Gastroesophageal sphincter (tissue), 4 donors: ENCODE measurements around the gene SLC7A11. TPM values are rescaled to one million over a fixed set of nuclear protein-coding genes. Genes with fewer than 3 reads are reported as not detected.

Source experiments
- ATAC-seq: fragments of 150-250 bp; one replicate; pipeline ENCODE4 v1.9.1; 2016; ENCODE audit warnings: mild to moderate bottlenecking, moderate library complexity
- H3K27ac ChIP-seq, 4 donors: fragments of 200-600 bp; sonication (generic) in 3 of 4; 1 replicate in 3 of 4; 2 replicates in 1 of 4; pipeline ENCODE4 v1.5.1; 2016 to 2019
- H3K27me3 ChIP-seq: fragments of 200-600 bp; sonication (generic); one replicate; pipeline ENCODE4 v1.5.1; 2019
- H3K36me3 ChIP-seq, 2 donors: fragments of 200-600 bp; sonication (generic); one replicate each; pipeline ENCODE4 v1.5.1; 2019; ENCODE audit warnings: control low read depth in 1 of 2
- H3K4me1 ChIP-seq, 3 donors: fragments of 200-600 bp; sonication (generic); 1 replicate in 2 of 3; 2 replicates in 1 of 3; pipeline ENCODE4 v1.5.1; 2016 to 2019; ENCODE audit warnings: control low read depth in 2 of 3
- H3K4me3 ChIP-seq, 2 donors: fragments of 200-600 bp; sonication (generic); one replicate each; pipeline ENCODE4 v1.5.1; 2019; ENCODE audit warnings: mild to moderate bottlenecking in 1 of 2, moderate library complexity in 1 of 2
- H3K9me3 ChIP-seq, 3 donors: fragments of 200-600 bp; sonication (generic); one replicate each; pipeline ENCODE4 v1.5.1; 2017 to 2019; ENCODE audit warnings: control low read depth in 2 of 3
- EP300 ChIP-seq: sonication (generic); formaldehyde crosslinking; IDR thresholded peaks from one replicate; pipeline ENCODE4 v1.6.1; 2017; ENCODE audit warnings: antibody characterized with exemption, mild to moderate bottlenecking
- POLR2A ChIP-seq, 2 donors: fragments of 450-650 bp; IDR thresholded peaks; one replicate each; pipeline ENCODE4 v1.6.1; 2017; ENCODE audit warnings: antibody characterized with exemption in 2 of 2, mild to moderate bottlenecking in 2 of 2, moderate library complexity in 1 of 2
- POLR2AphosphoS5 ChIP-seq: sonication (generic); formaldehyde crosslinking; IDR thresholded peaks from one replicate; pipeline ENCODE4 v1.6.1; 2017; ENCODE audit warnings: antibody characterized with exemption
- whole genome bisulfite sequencing, 2 donors: methylation state at CpG; one replicate each; pipeline ENCODE4 v1.1.5; 2018; ENCODE audit warnings: low coverage in 1 of 2; 5-methylcytosine and 5-hydroxymethylcytosine counted together
- total RNA-seq, 4 donors: library from RNA; depleted of rRNA; stranded (reverse); fragments of >200 nt; gene quantifications; one replicate each; pipeline ENCODE4 v1.1.0, GENCODE V29; 2016
- TF ChIP-seq, protein P1 (sequence below), 4 experiments: fragments of 200-600 bp in 2 of 4; fragments of 450-650 bp in 2 of 4; sonication (generic) in 1 of 4; IDR thresholded peaks; one replicate each; pipeline ENCODE4 v1.5.1; 2017 to 2019; ENCODE audit warnings: antibody characterized with exemption in 4 of 4, mild to moderate bottlenecking in 2 of 4, moderate library complexity in 2 of 4

SLC7A11 gene
- total RNA-seq, 4 donors from 2014 or later: 0.13 to 0.67 (median 0.33) TPM

DNA sequence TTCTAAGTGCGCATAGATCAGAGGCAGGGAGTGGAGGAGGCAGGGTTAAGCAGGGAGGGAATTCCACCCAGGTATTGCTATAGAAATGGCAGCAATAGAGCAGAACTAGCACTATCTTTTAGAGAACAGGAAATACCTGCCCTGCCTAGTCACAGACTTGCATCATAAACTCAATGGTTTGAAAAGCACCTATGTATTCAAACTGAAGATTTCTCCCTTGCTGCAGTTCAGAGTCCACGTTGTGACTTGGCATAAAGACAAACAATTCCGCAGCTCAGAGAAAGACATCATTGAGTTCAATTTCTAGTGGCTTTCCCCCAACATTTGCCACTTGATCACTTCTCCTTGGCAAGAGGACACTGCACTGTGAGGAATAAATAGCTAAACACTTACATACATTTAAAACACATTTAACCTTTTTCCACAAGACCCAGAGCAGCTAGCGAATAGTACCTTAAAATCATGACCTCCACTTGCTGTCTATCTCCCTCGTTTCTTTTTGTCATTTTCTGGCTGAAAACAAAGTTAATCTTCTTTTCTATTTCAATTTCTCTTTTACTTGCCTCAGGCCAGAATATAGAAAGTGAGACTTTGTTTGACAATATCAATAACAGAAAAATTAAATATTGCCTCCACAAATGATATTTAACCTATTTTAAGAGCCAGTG, 42.4 kb downstream of the SLC7A11 start:
- H3K9me3 ChIP-seq: no peaks in the 10 kb centered on the region
- H3K4me3 ChIP-seq: no peak overlapping the region
- no peaks in the 10 kb centered on the region for H3K27me3 ChIP-seq
- no peaks in the 10 kb centered on the region for H3K4me1 ChIP-seq
- TF ChIP-seq, protein P1, sequence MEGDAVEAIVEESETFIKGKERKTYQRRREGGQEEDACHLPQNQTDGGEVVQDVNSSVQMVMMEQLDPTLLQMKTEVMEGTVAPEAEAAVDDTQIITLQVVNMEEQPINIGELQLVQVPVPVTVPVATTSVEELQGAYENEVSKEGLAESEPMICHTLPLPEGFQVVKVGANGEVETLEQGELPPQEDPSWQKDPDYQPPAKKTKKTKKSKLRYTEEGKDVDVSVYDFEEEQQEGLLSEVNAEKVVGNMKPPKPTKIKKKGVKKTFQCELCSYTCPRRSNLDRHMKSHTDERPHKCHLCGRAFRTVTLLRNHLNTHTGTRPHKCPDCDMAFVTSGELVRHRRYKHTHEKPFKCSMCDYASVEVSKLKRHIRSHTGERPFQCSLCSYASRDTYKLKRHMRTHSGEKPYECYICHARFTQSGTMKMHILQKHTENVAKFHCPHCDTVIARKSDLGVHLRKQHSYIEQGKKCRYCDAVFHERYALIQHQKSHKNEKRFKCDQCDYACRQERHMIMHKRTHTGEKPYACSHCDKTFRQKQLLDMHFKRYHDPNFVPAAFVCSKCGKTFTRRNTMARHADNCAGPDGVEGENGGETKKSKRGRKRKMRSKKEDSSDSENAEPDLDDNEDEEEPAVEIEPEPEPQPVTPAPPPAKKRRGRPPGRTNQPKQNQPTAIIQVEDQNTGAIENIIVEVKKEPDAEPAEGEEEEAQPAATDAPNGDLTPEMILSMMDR (IDR thresholded peaks at IDR 0.05): no peak
- TF ChIP-seq EP300 (no peak), POLR2A (IDR thresholded peaks at IDR 0.05) (no peak), POLR2AphosphoS5 (no peak)
- no peak overlapping the region for H3K27ac ChIP-seq
- WGBS, 2 donors: 56 to 84% methylated on average over 4 to 5 of the region's 5 CpGs
- ATAC-seq: no peak
- no peaks in the 10 kb centered on the region for H3K36me3 ChIP-seq

DNA sequence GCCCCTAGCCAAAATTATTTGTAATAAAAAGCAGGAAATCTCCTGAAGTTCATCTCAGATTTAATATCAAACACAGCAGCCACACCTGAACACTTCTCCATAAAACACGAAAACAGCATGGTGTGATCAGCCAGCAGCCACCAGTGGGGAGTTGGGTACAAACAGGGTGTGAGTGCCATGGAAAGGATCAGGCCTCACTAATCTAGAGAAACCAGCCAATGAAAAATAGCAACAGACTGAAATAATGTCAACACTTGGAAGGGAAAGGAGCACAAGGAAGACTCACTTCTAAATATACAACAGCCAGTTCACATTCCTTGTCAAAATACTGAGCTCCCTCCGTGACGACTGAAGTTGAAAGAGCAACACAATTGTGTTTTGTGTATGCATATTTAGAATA, 46.0 kb downstream of the SLC7A11 start:
- Histone ChIP-seq H3K4me3 (no peak overlapping the region), H3K36me3 (no peaks in the 10 kb centered on the region), H3K27ac (no peak overlapping the region), H3K27me3 (no peaks in the 10 kb centered on the region), H3K9me3 (no peaks in the 10 kb centered on the region), H3K4me1 (no peaks in the 10 kb centered on the region)
- no peak for ATAC-seq
- TF ChIP-seq POLR2AphosphoS5 (no peak), EP300 (no peak), POLR2A (IDR thresholded peaks at IDR 0.05) (no peak)
- TF ChIP-seq, protein P1 (IDR thresholded peaks at IDR 0.05): no peak
- WGBS, 2 donors: 66 to 79% methylated on average over 3 of the region's 3 CpGs

DNA sequence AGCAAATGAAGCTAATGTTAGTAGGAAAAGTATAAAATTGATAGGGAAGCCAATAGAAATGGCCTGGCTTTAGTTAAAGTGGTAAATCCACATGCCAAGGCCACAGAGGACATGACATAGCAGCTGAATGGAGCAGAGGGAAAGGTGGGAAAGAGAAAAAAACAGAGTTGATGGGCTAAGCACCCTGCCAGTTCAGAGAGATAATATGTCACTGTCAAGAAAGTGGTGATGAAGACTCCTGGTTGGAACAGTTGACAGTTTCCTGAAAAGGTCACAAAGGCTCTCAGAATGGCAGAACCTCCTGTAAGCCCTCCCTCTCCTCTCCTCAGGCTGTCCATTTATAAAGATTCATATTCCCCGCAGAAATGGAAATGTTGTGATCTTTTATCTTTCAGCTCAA, 48.2 kb downstream of the SLC7A11 start:
- ATAC-seq: no peak
- Histone ChIP-seq H3K9me3 (no peaks in the 10 kb centered on the region), H3K27me3 (no peaks in the 10 kb centered on the region), H3K4me3 (no peak overlapping the region), H3K36me3 (no peaks in the 10 kb centered on the region), H3K4me1 (no peaks in the 10 kb centered on the region), H3K27ac (no peak overlapping the region)
- WGBS, 2 donors: 100% methylated on average over 1 of the region's 1 CpG
- TF ChIP-seq POLR2AphosphoS5: no peak
- no peak for TF ChIP-seq EP300
- TF ChIP-seq POLR2A (IDR thresholded peaks at IDR 0.05): no peak
- TF ChIP-seq, protein P1 (IDR thresholded peaks at IDR 0.05): no peak

DNA sequence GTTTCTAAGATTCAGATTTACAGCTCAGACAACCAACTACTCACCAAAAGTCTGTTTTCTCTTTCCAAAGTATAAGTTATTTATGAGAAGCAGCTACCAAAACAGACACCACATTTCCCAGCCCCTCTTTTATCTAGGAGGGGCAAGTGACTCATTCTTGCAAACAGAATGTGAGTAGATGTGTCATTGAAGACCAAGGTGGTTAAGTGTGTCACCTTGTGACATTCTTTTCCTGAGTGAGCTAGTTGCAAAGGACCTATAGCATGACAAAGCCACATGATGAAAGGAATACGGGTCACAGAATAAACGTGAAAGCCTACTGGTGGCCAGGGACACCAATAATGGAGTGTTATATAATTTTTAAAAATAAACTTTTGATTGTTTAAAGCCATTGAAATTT, 50.0 kb downstream of the SLC7A11 start:
- H3K36me3 ChIP-seq: no peaks in the 10 kb centered on the region
- no peaks in the 10 kb centered on the region for H3K4me1 ChIP-seq
- no peaks in the 10 kb centered on the region for H3K9me3 ChIP-seq
- WGBS, 2 donors: 75 to 84% methylated on average over 2 of the region's 2 CpGs
- no peak for ATAC-seq
- no peak overlapping the region for H3K4me3 ChIP-seq
- H3K27ac ChIP-seq: no peak overlapping the region
- no peaks in the 10 kb centered on the region for H3K27me3 ChIP-seq
- TF ChIP-seq, protein P1 (IDR thresholded peaks at IDR 0.05): no peak
- TF ChIP-seq EP300 (no peak), POLR2AphosphoS5 (no peak), POLR2A (IDR thresholded peaks at IDR 0.05) (no peak)

DNA sequence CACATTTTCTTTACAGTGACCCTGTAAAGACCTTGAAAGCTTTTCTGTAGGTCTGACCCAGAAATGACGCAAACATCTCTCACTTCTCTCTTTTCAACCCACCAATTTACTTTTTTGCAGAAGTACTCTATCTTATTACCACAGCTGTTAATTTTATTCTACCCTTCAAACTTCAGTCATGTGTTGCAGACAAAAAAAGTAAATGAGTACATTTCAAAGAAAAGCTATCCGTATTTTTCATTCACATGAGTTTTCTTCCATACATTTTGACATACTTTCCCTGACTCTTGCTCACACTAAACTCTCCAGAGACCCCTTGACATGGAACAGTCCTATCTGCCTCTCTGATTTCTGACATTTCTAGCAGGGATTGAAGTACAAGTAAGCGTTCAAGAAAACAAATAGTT, 51.7 kb downstream of the SLC7A11 start:
- WGBS, 2 donors: 72 to 75% methylated on average over 3 of the region's 3 CpGs
- H3K27ac ChIP-seq: no peak overlapping the region
- no peaks in the 10 kb centered on the region for H3K27me3 ChIP-seq
- no peak for ATAC-seq
- no peaks in the 10 kb centered on the region for H3K36me3 ChIP-seq
- no peaks in the 10 kb centered on the region for H3K4me1 ChIP-seq
- no peaks in the 10 kb centered on the region for H3K9me3 ChIP-seq
- TF ChIP-seq, protein P1 (IDR thresholded peaks at IDR 0.05): no peak
- no peak for TF ChIP-seq POLR2AphosphoS5
- no peak for TF ChIP-seq EP300
- TF ChIP-seq POLR2A (IDR thresholded peaks at IDR 0.05): no peak
- H3K4me3 ChIP-seq: no peak overlapping the region
